HepG2 (cell line): ENCODE data around the gene TMEM221. TPM values are rescaled to one million over a fixed set of nuclear protein-coding genes. Genes with fewer than 3 reads are reported as not detected.

Experiments
- HIVEP1 ChIP-seq: sonication (generic); formaldehyde crosslinking; IDR thresholded peaks from 2 replicates; pipeline ENCODE4 v1.4.0; 2020; ENCODE audit warnings: mild to moderate bottlenecking, missing genetic modification reagents
- KLF15 ChIP-seq: sonication (generic); formaldehyde crosslinking; IDR thresholded peaks from 2 replicates; pipeline ENCODE4 v1.8.1; 2023; ENCODE audit warnings: borderline replicate concordance, mild to moderate bottlenecking, inconsistent platforms, missing genetic modification reagents, mixed read lengths
- MATR3 ChIP-seq: sonication (generic); formaldehyde crosslinking; IDR thresholded peaks from 2 replicates; pipeline ENCODE4 v1.4.0; 2020; ENCODE audit warnings: missing genetic modification reagents
- MTA3 ChIP-seq: sonication (generic); formaldehyde crosslinking; IDR thresholded peaks from 2 replicates; pipeline ENCODE4 v1.4.0; 2020; ENCODE audit warnings: missing genetic modification reagents
- PITX1 ChIP-seq: sonication (generic); formaldehyde crosslinking; IDR thresholded peaks from 2 replicates; pipeline ENCODE4 v1.5.1; 2020; ENCODE audit warnings: mild to moderate bottlenecking, missing genetic modification reagents
- RCOR2 ChIP-seq: IDR thresholded peaks from 2 replicates; pipeline ENCODE4 v1.6.1; 2016; ENCODE audit warnings: missing biosample characterization, missing genetic modification reagents
- RXRA ChIP-seq: sonication (generic); formaldehyde crosslinking; IDR thresholded peaks from 2 replicates; pipeline ENCODE4 v1.5.1; 2020; ENCODE audit warnings: missing genetic modification reagents
- SPEN ChIP-seq: sonication (generic); formaldehyde crosslinking; IDR thresholded peaks from 2 replicates; pipeline ENCODE4 v1.5.1; 2020; ENCODE audit warnings: low read depth, mild to moderate bottlenecking, missing genetic modification reagents
- SRY ChIP-seq: sonication (generic); formaldehyde crosslinking; IDR thresholded peaks from 2 replicates; pipeline ENCODE4 v1.8.0; 2022; ENCODE audit warnings: mild to moderate bottlenecking, missing genetic modification reagents
- STAG1 ChIP-seq: sonication (generic); formaldehyde crosslinking; IDR thresholded peaks from 2 replicates; pipeline ENCODE4 v1.4.0; 2020; ENCODE audit warnings: missing genetic modification reagents
- TMF1 ChIP-seq: sonication (generic); formaldehyde crosslinking; IDR thresholded peaks from 2 replicates; pipeline ENCODE4 v1.8.1; 2022; ENCODE audit warnings: low read depth, missing genetic modification reagents
- ZFP41 ChIP-seq: sonication (generic); formaldehyde crosslinking; IDR thresholded peaks from 2 replicates; pipeline ENCODE4 v1.4.0; 2020; ENCODE audit warnings: mild to moderate bottlenecking, missing genetic modification reagents, borderline replicate concordance
- ZFX ChIP-seq: sonication (generic); formaldehyde crosslinking; IDR thresholded peaks from 2 replicates; pipeline ENCODE4 v1.4.0; 2020; ENCODE audit warnings: mild to moderate bottlenecking, low read depth, missing genetic modification reagents, moderate library complexity
- ZFY ChIP-seq: sonication (generic); formaldehyde crosslinking; IDR thresholded peaks from 2 replicates; pipeline ENCODE4 v1.4.0; 2020; ENCODE audit warnings: missing genetic modification reagents
- ZNF260 ChIP-seq: sonication (generic); formaldehyde crosslinking; IDR thresholded peaks from 2 replicates; pipeline ENCODE4 v1.4.0; 2020; ENCODE audit warnings: missing genetic modification reagents, low read depth, mild to moderate bottlenecking, borderline replicate concordance
- polyA plus RNA-seq, 8 experiments: library from polyadenylated mRNA; depleted of rRNA in 3 of 8; stranded (reverse) in 7 of 8; unstranded in 1 of 8; fragments of >200 nt; fragmentation: Illumina TruSeq in 4 of 8; extraction: Trizol in 4 of 8; gene quantifications; 2 replicates each; pipeline versions ENCODE4 v1.2.1 to v1.2.3, GENCODE V29; 2011 to 2016; ENCODE audit warnings: low read depth in 4 of 8, missing spikeins in 1 of 8, mixed read lengths in 1 of 8; ENCODE audit not compliant: insufficient read depth in 1 of 8
- total RNA-seq, 5 experiments: library from RNA; depleted of rRNA; stranded (reverse); fragments of >200 nt; fragmentation: Illumina TruSeq; extraction: Trizol; gene quantifications; 2 replicates each; pipeline ENCODE4 v1.2.3, GENCODE V29; 2016; ENCODE audit warnings: low read depth in 1 of 5
- TF ChIP-seq, protein P1 (sequence below): sonication (generic); formaldehyde crosslinking; IDR thresholded peaks from 2 replicates; pipeline ENCODE4 v1.5.0; 2020; ENCODE audit warnings: mild to moderate bottlenecking, low read depth, missing genetic modification reagents, borderline replicate concordance

Gene TMEM221
- total and polyA plus RNA-seq, 2 of the 13 experiments (the other 11 are each of a cell fraction or from before 2014, with no cell fraction given) = 0.33 to 0.77 TPM

- TF ChIP-seq STAG1 (CRISPR knock-in tag) (no peak), ZNF260 (CRISPR knock-in tag) (no peak), ZFX (peak; percentile 47; the same call in 1 of the 2 replicates), HIVEP1 (no peak), SRY (CRISPR knock-in tag) (0 out of 2 replicates have a peak, but pooled peaks have one; percentile 62), RCOR2 (CRISPR knock-in tag) (peak; percentile 42; the same call in 1 of the 2 replicates), TMF1 (CRISPR knock-in tag) (no peak), MATR3 (no peak), PITX1 (CRISPR knock-in tag) (no peak), SPEN (CRISPR knock-in tag) (0 out of 2 replicates have a peak, but pooled peaks have one; percentile 17), KLF15 (CRISPR knock-in tag) (no peak), MTA3 (no peak), ZFY (CRISPR knock-in tag) (0 out of 2 replicates have a peak, but pooled peaks have one; percentile 7), RXRA (CRISPR knock-in tag) (0 out of 2 replicates have a peak, but pooled peaks have one; percentile 18), ZFP41 (CRISPR knock-in tag) (no peak)
- TF ChIP-seq, protein P1, sequence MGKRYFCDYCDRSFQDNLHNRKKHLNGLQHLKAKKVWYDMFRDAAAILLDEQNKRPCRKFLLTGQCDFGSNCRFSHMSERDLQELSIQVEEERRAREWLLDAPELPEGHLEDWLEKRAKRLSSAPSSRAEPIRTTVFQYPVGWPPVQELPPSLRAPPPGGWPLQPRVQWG (CRISPR knock-in tag) = no peak
These were observed 20.0 kb upstream of the TMEM221 start (continued) for GRCh38 chr19:17468302-17469091.
